Esophagus mucosa (tissue), 1 donor: ENCODE measurements around the gene STK36. TPM values are rescaled to one million over a fixed set of nuclear protein-coding genes. Genes with fewer than 3 reads are reported as not detected.
A peak's percentile ranks its signal among the peaks of the same experiment; 100 is the strongest.

Source experiments
- ATAC-seq: fragments of 200-7000 bp; cut with Tn5 transposase; one replicate; pipeline ENCODE4 v1.9.1; 2020
- total RNA-seq: library from RNA; stranded (reverse); gene quantifications from one replicate; pipeline ENCODE4 v1.2.4, GENCODE V29; 2023
- donor health status: DM: yes; HTN: yes; CAD: no.

The STK36 gene
- total RNA-seq, 1 donor from 2014 or later = 12.0 TPM

DNA sequence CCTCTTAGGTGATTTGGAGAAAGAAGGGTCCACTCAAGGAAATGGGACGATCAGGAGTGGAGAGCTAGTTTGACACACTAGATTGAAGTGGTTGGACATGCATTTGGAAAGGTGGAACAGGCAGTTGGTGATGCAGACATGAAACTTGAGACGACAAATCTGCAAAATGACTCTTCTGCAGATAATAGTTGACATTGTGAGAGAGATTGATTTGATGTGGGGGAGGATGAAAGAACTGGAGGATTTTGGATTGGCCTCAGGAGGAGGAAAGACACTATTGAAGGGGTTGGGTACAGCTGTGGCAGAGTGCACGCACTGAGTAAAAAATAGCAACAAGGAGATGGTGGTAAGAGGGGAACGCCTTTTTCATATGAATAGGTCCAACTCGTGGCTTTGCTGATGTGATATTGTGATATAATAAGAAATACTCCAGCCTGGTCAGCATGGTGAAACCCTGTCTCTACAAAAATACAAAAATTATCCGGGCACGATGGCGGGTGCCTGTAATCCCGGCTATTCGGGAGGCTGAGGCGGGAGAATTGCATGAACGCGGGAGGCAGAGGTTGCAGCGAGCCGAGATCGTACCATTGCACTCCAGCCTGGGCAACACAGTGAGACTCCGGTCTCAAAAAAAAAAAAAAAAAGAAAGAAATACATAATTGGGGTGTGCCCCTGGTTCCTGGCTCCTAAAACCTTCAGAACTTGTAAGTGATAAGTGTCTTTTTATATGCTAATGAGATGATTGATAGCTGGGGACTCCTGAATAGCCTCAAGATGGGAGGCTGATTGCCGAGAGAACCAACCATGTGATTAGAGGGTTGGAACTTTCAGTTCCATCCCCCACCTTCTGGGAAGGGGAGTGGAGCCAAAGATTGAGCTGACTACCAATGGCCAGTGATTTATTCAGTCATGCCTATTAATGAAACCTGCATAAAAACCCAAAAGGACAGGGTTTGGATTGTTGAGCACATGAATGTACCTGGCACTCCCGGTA is 48.5 kb downstream of the STK36 start:
- no peak for ATAC-seq

- ATAC-seq = no peak
Observed at GRCh38 chr2:218721488-218721887, 49.6 kb downstream of the STK36 start.

GRCh38 chr2:218721934-218722333 is 50.0 kb downstream of the STK36 start:
- no peak for ATAC-seq

DNA sequence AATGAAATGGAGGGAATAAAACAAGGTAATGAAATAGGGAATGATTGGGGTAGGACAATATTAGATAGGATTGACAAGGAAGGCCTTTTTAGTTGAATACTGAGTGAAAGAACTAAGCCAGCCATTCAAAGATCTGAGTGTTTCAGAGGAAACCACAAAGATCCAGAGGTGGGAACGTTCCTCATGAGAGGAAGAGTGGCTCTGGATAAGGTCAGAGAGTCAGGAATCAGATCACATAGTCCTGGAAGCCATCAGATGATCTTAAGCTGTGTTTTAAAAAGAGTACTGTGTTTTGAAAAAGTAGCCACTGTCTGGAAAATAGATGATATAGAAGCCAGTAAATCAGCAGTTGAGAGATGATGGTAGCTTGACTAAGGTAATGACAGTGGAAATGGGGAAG is 50.5 kb downstream of the STK36 start:
- ATAC-seq = no peak

DNA sequence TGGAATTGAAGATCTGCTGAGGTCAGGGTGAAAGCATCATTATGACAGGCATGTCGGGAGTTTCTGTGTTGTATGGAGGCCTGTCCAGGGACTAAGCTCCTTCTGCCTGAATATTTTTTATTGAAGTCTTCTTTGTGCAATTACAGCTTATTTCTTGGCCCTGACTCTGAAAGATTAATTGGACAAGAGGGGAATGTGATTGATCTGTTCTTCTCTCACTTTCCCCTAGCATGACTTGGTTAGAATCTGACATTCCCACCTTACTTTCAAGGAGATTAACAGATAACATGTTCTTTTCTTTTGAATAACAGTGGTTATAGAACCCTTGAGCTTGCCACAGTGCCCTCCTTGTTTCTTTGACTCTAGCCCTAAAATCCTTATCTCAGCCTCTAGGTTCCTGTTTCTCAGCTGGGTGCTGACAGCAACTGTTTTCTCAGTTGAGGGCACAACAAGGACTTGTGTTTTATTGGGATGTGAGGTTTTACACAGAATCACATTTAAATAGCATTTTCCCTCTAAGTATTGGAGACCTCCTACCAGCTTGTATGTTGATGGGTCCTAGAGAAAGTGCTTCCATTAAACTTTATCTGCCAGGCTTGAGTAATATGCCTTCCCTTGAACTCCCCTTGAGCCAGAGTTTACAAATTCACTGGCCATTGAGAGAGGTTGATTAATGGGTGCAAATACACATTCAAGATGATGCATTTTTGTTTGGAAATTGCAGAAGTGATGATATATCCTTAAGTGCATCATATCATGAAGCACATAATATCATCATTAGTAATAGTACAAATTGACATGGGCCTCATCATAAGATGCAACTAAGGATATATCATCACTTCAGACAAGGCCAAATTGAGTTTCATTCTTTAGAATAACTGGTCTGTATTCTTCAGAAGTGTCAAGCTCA is 51.2 kb downstream of the STK36 start:
- no peak for ATAC-seq

DNA sequence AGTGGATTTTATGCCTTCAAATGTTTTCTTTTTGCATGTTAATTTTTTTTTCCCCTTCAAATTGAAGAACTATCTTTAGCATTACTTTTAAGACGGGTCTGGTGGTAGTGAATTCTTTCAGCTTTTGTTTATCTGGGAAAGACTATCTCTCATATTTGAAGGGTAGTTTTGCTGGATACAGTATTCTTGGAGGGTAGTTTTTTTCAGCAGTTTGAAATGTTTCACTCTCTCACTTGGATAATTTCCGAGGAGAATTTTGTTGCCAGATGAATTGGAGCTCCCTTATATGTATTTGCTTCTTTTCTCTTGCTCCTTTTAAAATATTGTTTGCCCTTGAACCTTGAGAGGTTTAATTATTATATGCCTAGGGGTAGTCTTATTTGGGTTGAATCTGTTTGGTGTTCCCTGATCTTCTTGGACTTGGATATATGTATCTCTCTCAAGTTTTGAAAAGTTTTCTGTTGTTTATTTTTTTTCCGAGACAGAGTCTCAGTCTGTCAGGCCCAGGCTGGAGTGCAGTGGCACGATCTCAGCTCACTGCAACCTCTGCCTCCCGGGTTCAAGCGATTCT is 54.2 kb downstream of the STK36 start:
- no peak for ATAC-seq

DNA sequence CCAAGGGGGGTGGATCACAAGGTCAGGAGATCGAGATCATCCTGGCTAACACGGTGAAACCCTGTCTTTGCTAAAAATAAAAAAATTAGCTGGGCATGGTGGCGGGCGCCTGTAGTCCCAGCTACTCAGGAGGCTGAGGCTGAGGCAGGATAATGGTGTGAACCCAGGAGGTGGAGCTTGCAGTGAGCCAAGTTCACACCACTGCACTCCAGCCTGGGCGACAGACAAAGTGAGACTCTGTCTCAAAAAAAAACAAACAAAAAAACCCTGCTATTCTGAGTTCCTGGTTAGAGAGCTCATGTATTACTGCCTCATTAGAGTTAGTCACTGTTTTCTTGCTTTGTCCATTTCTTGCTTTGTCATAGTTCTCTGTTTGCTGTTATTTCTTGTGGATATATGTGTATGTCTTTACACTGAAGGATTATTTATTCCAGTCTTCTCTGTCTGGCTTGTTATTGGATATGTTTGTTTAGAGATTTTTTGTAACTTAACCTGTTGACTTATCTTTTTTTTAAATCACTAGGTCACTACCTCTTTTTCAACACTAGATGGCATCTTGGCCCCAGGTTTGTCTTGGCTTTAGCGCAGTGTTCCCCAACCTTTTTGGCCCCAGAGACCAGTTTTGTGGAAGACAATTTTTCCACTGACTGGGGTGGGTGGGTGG is 55.7 kb downstream of the STK36 start:
- ATAC-seq = peak; percentile 41

GRCh38 chr2:218729640-218730039 is 57.8 kb downstream of the STK36 start:
- no peak for ATAC-seq

DNA sequence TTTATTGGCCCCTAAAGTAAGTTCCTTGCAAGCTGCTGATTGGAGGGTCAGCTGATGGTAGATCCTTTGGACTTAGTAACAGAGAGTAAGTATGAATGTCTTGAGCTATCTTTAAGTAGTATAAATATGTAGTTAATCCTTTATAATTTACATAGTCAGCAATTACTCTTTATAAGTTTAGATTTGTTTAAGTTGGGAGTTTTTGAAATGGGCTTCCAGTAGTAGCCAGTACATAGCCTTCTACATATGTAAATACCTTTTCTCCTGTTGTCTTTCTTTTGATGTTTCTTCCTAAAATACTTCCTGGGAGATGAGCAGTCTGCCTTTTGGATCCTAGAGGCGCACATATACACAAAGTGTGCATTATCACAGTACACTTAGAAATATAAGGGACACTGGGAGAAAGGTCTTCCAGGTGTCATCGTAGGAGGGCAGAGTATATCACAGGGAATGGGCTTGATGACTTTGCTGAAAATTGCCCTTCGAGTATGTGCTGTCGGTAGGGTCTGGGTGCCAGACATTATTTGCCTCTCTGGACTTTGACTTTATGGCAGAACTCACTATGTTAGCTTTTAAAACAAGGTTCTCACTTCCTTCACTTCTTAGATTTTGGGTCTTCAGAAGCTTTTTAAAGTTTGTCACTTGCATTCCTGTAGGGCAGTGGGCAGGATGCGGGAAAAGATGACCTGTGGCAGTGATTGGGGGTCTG is 60.3 kb downstream of the STK36 start:
- ATAC-seq = no peak

GRCh38 chr2:218732761-218733158 is 60.9 kb downstream of the STK36 start:
- no peak for ATAC-seq

DNA sequence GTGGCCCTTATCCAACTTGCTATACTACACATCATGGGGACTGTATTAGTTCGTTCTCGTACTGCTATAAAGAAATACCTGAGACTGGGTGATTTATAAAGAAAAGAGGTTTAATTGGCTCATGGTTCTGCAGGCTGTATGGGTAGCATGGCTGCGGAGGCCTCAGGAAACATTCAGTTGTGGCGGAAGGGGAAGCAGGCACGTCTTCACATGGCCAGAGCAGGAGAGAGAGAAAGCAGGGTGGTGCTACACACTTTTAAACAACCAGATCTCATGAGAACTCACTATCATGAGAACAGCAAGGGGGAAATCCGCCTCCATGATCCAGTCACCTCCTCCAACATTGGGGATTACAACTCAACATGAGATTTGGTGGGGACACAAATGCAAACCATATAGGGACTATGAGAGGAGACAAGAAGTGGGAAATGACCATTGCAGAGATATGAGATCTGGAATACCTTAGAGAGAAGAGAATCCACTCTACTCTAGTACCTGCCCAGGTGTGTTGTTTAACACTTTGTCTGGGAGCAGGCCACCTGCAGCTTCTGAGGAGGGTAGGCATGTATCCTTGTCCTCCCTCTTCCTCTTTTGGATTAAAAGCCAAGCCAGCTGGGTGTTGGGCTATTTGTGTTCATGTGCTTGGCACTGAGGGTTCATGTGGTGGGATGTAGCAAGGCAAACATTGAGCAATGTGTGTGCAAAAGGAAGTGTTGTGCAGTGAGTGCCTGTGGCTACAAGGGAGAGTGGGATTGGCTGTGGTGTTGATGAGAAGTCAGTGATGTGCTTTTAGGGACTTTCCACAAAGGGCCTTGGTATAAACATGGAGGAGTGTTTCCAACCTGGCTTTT is 61.5 kb downstream of the STK36 start:
- ATAC-seq = peak; percentile 33

- no peak for ATAC-seq
Observed at GRCh38 chr2:218734190-218734975, 62.5 kb downstream of the STK36 start.

DNA sequence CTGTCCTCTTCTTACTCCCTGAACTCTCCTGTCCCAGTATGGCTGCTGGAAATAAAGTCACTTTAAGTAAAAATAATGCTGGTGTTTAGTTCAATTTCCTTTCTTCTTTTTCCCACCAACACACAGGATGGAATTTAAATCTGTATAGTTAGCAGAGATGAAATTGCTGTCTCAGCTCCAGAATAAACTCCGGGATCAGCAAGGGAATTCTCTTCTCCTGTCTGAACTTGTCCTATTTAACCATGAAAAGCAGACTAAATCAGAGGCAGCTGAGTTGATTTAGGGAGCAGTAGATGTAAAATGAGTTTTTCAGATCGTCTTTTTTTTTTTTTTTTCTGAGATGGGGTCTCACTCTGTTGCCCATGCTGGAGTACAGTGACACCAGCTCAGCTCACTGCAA is 64.6 kb downstream of the STK36 start:
- no peak for ATAC-seq

DNA sequence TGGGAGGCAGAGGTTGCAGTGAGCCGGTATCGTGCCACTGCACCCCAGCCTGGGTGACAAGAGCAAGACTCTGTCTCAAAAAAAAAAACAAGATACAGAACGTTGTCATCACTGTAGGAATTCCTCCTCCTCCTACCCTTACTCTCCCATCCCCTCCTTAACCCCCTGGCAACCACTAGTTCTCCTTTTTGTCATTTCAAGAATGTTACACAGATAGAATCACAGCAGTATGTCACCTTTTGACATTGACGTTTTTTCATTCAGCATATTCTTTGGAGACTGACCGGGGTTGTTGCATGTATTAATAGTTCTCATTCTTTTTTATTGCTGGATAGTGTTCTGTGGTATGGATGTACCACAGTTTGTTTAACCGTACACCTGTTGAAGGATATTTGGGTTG is 71.2 kb downstream of the STK36 start:
- ATAC-seq = no peak

- ATAC-seq = no peak
Observed at GRCh38 chr2:218744615-218745014, 72.7 kb downstream of the STK36 start.

- peak; percentile 28 for ATAC-seq
Observed at GRCh38 chr2:218745160-218745558, 73.3 kb downstream of the STK36 start.

GRCh38 chr2:218745559-218746469 is 73.9 kb downstream of the STK36 start:
- peak; percentile 58 for ATAC-seq

- no peak for ATAC-seq
Observed at GRCh38 chr2:218746470-218746795, 74.5 kb downstream of the STK36 start.

- no peak for ATAC-seq
Observed at GRCh38 chr2:218746960-218747359, 75.1 kb downstream of the STK36 start.
